SK-N-SH (cell line): ENCODE measurements around the gene PPEF1.

Source experiments
- CHD2 ChIP-seq: fragments of 150-350 bp; IDR thresholded peaks from 2 replicates; pipeline ENCODE4 v1.6.1; 2018; ENCODE audit warnings: low read length; ENCODE audit not compliant: partially characterized antibody
- ELF1 ChIP-seq: IDR thresholded peaks from 2 replicates; pipeline ENCODE4 v1.4.0; 2012
- EP300 ChIP-seq, 2 experiments: IDR thresholded peaks; 2 replicates each; pipeline versions ENCODE4 v1.4.0 to v1.6.1; 2012; ENCODE audit warnings: borderline replicate concordance in 1 of 2, low read depth in 1 of 2, low read length in 1 of 2
- EZH2phosphoT487 ChIP-seq: fragments of 200-600 bp; sonication (generic); IDR thresholded peaks from 2 replicates; pipeline ENCODE4 v1.6.1; 2017; ENCODE audit warnings: low read depth, mixed run types, mild to moderate bottlenecking, antibody characterized with exemption, moderate library complexity, borderline replicate concordance
- FOXM1 ChIP-seq: IDR thresholded peaks from 2 replicates; pipeline ENCODE4 v1.4.0; 2012; ENCODE audit warnings: low read depth, mild to moderate bottlenecking
- JUND ChIP-seq: IDR thresholded peaks from 2 replicates; pipeline ENCODE4 v1.4.0; 2012
- TAF1 ChIP-seq: IDR thresholded peaks from 2 replicates; pipeline ENCODE4 v1.6.1; 2012; ENCODE audit warnings: low read depth, mild to moderate bottlenecking, low read length, moderate library complexity, borderline replicate concordance
- TCF12 ChIP-seq: IDR thresholded peaks from 2 replicates; pipeline ENCODE4 v1.4.0; 2012
- YY1 ChIP-seq: IDR thresholded peaks from 2 replicates; pipeline ENCODE4 v1.4.0; 2012; ENCODE audit warnings: low read depth, mild to moderate bottlenecking
- TF ChIP-seq, protein P1 (sequence below): fragments of 200-600 bp; sonication (generic); IDR thresholded peaks from 2 replicates; pipeline ENCODE4 v1.6.1; 2017; ENCODE audit warnings: antibody characterized with exemption, mild to moderate bottlenecking, moderate library complexity

DNA sequence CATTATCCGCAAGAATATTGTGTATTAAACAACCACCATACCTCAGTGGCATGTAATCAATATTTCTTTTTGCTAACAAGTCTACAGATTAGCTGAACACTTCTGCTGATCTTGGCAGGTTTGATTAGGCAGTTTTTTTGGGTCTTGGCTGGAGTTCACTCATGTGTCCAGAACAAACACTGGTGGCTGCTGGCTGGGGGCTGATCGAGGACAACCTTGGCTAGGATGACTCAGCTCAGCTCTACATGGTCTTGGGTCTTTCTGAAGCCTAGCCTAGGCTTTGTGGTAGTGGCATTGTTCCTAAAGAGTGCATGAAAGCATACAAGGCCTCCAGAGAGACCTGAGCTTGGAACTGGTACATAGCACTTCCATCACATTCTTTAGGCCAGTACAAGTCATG is 41.1 kb downstream of the PPEF1 start:
- TF ChIP-seq, protein P1, sequence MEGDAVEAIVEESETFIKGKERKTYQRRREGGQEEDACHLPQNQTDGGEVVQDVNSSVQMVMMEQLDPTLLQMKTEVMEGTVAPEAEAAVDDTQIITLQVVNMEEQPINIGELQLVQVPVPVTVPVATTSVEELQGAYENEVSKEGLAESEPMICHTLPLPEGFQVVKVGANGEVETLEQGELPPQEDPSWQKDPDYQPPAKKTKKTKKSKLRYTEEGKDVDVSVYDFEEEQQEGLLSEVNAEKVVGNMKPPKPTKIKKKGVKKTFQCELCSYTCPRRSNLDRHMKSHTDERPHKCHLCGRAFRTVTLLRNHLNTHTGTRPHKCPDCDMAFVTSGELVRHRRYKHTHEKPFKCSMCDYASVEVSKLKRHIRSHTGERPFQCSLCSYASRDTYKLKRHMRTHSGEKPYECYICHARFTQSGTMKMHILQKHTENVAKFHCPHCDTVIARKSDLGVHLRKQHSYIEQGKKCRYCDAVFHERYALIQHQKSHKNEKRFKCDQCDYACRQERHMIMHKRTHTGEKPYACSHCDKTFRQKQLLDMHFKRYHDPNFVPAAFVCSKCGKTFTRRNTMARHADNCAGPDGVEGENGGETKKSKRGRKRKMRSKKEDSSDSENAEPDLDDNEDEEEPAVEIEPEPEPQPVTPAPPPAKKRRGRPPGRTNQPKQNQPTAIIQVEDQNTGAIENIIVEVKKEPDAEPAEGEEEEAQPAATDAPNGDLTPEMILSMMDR, result no peak
- TF ChIP-seq TCF12 (no peak), CHD2 (no peak), JUND (no peak), ELF1 (no peak), YY1 (no peak), TAF1 (no peak), EP300 (IDR thresholded peaks at IDR 0.05; ENCODE audit: borderline replicate concordance in 1 of 2, low read depth in 1 of 2, low read length in 1 of 2) (no peak), EZH2phosphoT487 (no peak), FOXM1 (no peak)
